Lung (tissue), 12 donors: ENCODE measurements around the gene COMMD1. TPM values are rescaled to one million over a fixed set of nuclear protein-coding genes. Genes with fewer than 3 reads are reported as not detected.
"Not testable (repeated sequence)": the region's sequence is repeated elsewhere in the genome, so short reads cannot be mapped to it uniquely, and the experiment has no call there.

ENCODE experiments used
- ATAC-seq: fragments of 200-7000 bp; cut with Tn5 transposase; one replicate; pipeline ENCODE4 v1.9.1; 2020; ENCODE audit warnings: moderate number of reproducible peaks; ENCODE audit not compliant: insufficient read depth, low FRiP score
- DNase-seq, 3 donors: peaks; one replicate each; pipeline ENCODE4 v3.0.0-alpha.2; 2013 to 2017
- H3K27ac ChIP-seq, 2 donors: one replicate each; pipeline ENCODE4 v1.5.1; 2013; ENCODE audit warnings: mild to moderate bottlenecking in 2 of 2, moderate library complexity in 2 of 2, control low read depth in 1 of 2, inconsistent platforms in 1 of 2, low read depth in 1 of 2, low read length in 1 of 2
- H3K27me3 ChIP-seq, 3 donors: one replicate each; pipeline ENCODE4 v1.5.1; 2013; ENCODE audit warnings: low read length in 2 of 3; ENCODE audit not compliant: control insufficient read depth in 3 of 3, insufficient read depth in 3 of 3
- H3K36me3 ChIP-seq, 4 donors: one replicate each; pipeline ENCODE4 v1.5.1; 2013; ENCODE audit warnings: low read length in 4 of 4, mild to moderate bottlenecking in 1 of 4, moderate library complexity in 1 of 4; ENCODE audit not compliant: control insufficient read depth in 4 of 4, insufficient read depth in 4 of 4
- H3K4me1 ChIP-seq, 5 donors: one replicate each; pipeline ENCODE4 v1.5.1; 2013; ENCODE audit warnings: low read length in 5 of 5, mild to moderate bottlenecking in 2 of 5, moderate library complexity in 1 of 5; ENCODE audit not compliant: control insufficient read depth in 5 of 5, insufficient read depth in 5 of 5
- H3K4me3 ChIP-seq: one replicate; pipeline ENCODE4 v1.5.1; 2013; ENCODE audit warnings: mild to moderate bottlenecking, control low read depth, moderate library complexity
- H3K9ac ChIP-seq, 2 donors: one replicate each; pipeline ENCODE4 v1.5.1; 2013; ENCODE audit warnings: low read length in 2 of 2, control low read depth in 1 of 2; ENCODE audit not compliant: insufficient read depth in 1 of 2
- H3K9me3 ChIP-seq, 4 donors: one replicate each; pipeline ENCODE4 v1.5.1; 2013; ENCODE audit warnings: low read length in 3 of 4, mild to moderate bottlenecking in 1 of 4, moderate library complexity in 1 of 4; ENCODE audit not compliant: control insufficient read depth in 4 of 4, insufficient read depth in 3 of 4
- CTCF ChIP-seq: IDR thresholded peaks from 2 replicates; pipeline ENCODE4 v1.5.1; 2012; ENCODE audit warnings: mild to moderate bottlenecking; ENCODE audit errors: control extremely low read depth, extremely low read depth
- WGBS, 2 donors: extraction: QIAGEN DNeasy Blood & Tissue Kit; methylation state at CpG; one replicate each; pipeline ENCODE4 v1.1.7; 2013; 5-methylcytosine and 5-hydroxymethylcytosine counted together
- polyA plus RNA-seq, 2 donors: library from polyadenylated mRNA; stranded (reverse); fragments of 200-250 nt; gene quantifications; one replicate each; pipeline ENCODE4 v1.2.1, GENCODE V29; 2013
- total RNA-seq, 2 donors: library from RNA; depleted of rRNA in 1 of 2; stranded (reverse); fragments of >200 nt in 1 of 2; gene quantifications; one replicate each; pipeline ENCODE4 v1.2.1, GENCODE V29; 2014 to 2021
- donor health status: control.
- donor health status: control.
- donor health status: Bipolar disorder and iron deficiency.
- donor health status: healthy.
- donor health status: DM: yes; HTN: yes; CAD: no.

The COMMD1 gene
- total and polyA plus RNA-seq, 4 donors = 31.0 to 41.7 (median 35.2) TPM

- Histone ChIP-seq H3K9me3 (no peaks in the 10 kb centered on the region), H3K36me3 (no peaks in the 10 kb centered on the region), H3K27ac (no peak overlapping the region), H3K9ac (no peak overlapping the region), H3K4me3 (no peak overlapping the region), H3K27me3 (no peaks in the 10 kb centered on the region), H3K4me1 (peaks cover 0 to 7% (median 3%) of the 10 kb centered on the region in 5 donors)
- DNase-seq (no peak), ATAC-seq (no peak)
- TF ChIP-seq CTCF = no peak
These were observed 214.0 kb downstream of the COMMD1 start for GRCh38 chr2:62119311-62119974.

GRCh38 chr2:62126239-62126638 is 220.8 kb downstream of the COMMD1 start:
- not testable (repeated sequence) for H3K4me3 ChIP-seq, DNase-seq, H3K27ac ChIP-seq, ATAC-seq, H3K9me3 ChIP-seq, H3K36me3 ChIP-seq, H3K27me3 ChIP-seq, H3K9ac ChIP-seq, H3K4me1 ChIP-seq
- WGBS, 2 donors = 98 to 99% methylated on average over 2 of the region's 2 CpGs

- Histone ChIP-seq H3K36me3 (peaks cover 0 to 2% (median 0%) of the 10 kb centered on the region in 4 donors), H3K27ac (no peak overlapping the region), H3K9me3 (no peaks in the 10 kb centered on the region), H3K4me3 (no peak overlapping the region), H3K4me1 (peaks cover 0 to 11% (median 4%) of the 10 kb centered on the region in 5 donors), H3K27me3 (no peaks in the 10 kb centered on the region), H3K9ac (no peak overlapping the region)
- WGBS, 2 donors = 97% methylated on average over 2 of the region's 2 CpGs
- no peak for TF ChIP-seq CTCF
- DNase-seq = no peak
- ATAC-seq = no peak
These were observed 227.9 kb downstream of the COMMD1 start for GRCh38 chr2:62133320-62133823.

GRCh38 chr2:62136956-62137830 is 231.7 kb downstream of the COMMD1 start:
- peaks cover 0 to 3% (median 1%) of the 10 kb centered on the region in 4 donors for H3K36me3 ChIP-seq
- H3K4me3 ChIP-seq = no peak overlapping the region
- DNase-seq = no peak
- H3K27me3 ChIP-seq = no peaks in the 10 kb centered on the region
- H3K4me1 ChIP-seq = peaks cover 0 to 11% (median 4%) of the 10 kb centered on the region in 5 donors
- WGBS, 2 donors = 71 to 87% methylated on average over 3 of the region's 3 CpGs
- TF ChIP-seq CTCF = no peak
- no peaks in the 10 kb centered on the region for H3K9me3 ChIP-seq
- H3K9ac ChIP-seq = no peak overlapping the region
- no peak overlapping the region for H3K27ac ChIP-seq
- ATAC-seq = no peak
